Measurements from ENCODE around the gene TUBA4B. TPM values are rescaled to one million over a fixed set of nuclear protein-coding genes. Genes with fewer than 3 reads are reported as not detected.

The TUBA4B gene
- total RNA-seq, 2 donors from 2014 or later: not detected

DNA sequence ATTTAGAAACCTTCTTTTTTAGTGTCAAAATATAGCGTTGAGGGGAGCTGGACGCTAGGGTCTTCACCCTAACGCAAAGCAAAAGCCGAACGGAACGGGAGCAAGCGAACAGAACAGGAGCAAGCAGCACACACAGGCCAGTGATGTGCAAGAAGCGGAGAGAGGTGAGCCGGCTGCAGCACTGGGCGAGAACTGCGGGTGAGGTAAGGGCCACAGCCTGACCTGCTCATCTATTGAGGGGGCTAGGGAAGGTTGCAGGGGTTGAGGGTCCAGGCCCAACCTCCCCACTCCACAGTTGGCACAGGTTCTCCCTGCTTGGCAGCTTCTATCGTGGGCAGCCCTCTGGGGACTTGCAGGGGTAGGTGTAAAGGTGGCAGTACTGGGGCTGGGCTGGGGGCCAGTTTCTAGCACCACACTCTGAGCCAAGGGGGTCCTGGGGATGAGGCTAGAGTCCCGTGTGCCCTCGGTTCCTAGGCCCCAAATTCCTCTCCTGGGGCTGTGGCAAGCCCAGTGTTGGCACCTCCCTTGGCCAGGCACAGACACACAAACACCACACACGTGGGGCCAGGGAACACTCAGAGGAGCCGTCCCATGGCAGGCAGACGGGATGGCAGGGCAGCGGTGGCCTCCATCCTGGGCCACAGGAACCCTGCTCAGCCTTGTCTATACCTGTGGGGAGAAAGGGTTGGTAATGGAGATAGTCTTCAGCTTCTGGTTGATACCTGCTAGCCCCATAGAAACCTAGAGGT, 33.1 kb upstream of the TUBA4B start:
- no peak overlapping the region for H3K9ac ChIP-seq (ENCODE audit: low read depth in 2 of 2, low read length in 2 of 2)
- TF ChIP-seq, protein P1, sequence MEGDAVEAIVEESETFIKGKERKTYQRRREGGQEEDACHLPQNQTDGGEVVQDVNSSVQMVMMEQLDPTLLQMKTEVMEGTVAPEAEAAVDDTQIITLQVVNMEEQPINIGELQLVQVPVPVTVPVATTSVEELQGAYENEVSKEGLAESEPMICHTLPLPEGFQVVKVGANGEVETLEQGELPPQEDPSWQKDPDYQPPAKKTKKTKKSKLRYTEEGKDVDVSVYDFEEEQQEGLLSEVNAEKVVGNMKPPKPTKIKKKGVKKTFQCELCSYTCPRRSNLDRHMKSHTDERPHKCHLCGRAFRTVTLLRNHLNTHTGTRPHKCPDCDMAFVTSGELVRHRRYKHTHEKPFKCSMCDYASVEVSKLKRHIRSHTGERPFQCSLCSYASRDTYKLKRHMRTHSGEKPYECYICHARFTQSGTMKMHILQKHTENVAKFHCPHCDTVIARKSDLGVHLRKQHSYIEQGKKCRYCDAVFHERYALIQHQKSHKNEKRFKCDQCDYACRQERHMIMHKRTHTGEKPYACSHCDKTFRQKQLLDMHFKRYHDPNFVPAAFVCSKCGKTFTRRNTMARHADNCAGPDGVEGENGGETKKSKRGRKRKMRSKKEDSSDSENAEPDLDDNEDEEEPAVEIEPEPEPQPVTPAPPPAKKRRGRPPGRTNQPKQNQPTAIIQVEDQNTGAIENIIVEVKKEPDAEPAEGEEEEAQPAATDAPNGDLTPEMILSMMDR (IDR thresholded peaks at IDR 0.05): no peak
- no peak overlapping the region for H3K4me3 ChIP-seq
- H3K9me3 ChIP-seq: no peaks in the 10 kb centered on the region
- H3K36me3 ChIP-seq: peaks cover 31% of the 10 kb centered on the region
- H3K27ac ChIP-seq: no peak overlapping the region
- H3K27me3 ChIP-seq: no peaks in the 10 kb centered on the region
- DNase-seq: no peak
- intact Hi-C loops (cut with DNase I): loop anchor here (5.0 to 10.0 kb wide), 2 partner anchors 48 to 75 kb away; partner anchors contain the start of gene SLC23A3
- peaks cover 6% of the 10 kb centered on the region for H3K4me1 ChIP-seq

DNA sequence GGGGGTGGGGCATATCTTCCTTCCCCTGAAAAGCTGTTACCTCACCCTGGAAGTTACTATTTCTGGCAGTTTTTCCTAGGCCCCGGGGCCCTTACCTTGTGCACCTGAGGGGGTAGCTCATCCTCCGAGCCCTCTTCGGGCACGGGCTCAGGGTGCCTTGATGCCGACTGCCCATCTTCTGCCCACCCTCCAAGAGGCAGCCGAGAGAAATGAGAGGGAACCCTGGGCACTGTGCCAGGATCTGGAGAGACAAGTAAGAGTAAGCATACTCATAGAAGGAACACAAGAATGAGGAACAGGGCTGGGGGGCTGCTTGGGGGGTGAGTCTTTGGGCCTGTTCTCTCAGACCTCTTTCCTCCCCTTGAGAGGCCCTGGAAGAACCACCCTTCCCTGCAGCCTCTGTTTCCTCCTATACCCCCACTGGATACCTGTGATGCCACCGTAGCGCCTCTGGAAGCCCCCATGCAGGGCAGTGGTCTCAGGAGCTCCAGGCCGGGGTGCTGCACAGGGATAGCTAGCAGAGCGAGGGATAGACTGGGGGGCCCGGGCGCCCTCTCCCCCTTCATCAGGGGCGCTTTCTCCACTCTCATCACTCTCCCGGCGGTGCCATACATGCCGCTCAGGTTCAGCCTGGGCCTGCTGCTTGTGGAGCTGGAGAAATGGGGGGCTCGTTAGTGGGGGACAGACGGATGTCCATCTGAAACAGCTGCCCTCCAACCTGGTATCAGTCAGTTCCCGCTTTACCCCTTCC, 32.2 kb upstream of the TUBA4B start:
- DNase-seq: no peak
- intact Hi-C loops (cut with DNase I): loop anchor here (10.0 kb wide), 1 partner anchor 74 kb away; no protein-coding TSS in a partner anchor
- Histone ChIP-seq H3K9ac (ENCODE audit: low read depth in 2 of 2, low read length in 2 of 2) (no peak overlapping the region), H3K4me3 (no peak overlapping the region), H3K9me3 (no peaks in the 10 kb centered on the region), H3K27me3 (no peaks in the 10 kb centered on the region), H3K27ac (no peak overlapping the region), H3K36me3 (peaks cover 31% of the 10 kb centered on the region), H3K4me1 (peaks cover 6% of the 10 kb centered on the region)
- TF ChIP-seq, protein P1 (IDR thresholded peaks at IDR 0.05): no peak

DNA sequence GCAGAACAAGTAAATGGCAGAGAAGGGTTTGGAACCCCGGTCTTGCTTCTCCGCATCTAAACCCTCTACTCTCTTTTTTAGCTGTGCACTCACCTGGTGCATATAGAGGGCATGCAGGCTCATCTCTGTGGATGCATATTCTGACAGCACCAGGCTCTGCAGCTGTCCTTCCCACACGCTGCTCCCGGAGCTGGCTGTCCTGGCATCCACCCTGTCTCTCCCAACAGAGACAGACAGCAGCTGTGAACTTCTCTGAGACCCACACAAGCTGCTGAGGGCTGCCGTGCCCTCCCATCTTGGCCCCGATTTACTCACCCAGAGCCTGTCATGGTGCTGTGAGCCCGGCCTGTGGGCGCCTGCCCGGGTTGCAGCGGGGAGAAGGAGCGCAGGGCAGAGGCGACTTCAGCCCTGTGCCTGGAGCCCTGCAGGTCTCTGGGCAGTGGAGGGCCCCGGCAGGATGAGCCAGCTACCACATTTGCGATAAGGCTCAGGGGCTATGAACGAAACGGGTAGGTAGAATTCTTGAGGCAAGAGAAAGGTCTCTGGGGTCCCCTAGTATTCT, 31.0 kb upstream of the TUBA4B start:
- Histone ChIP-seq H3K27ac (no peak overlapping the region), H3K9me3 (no peaks in the 10 kb centered on the region), H3K4me1 (peaks cover 6% of the 10 kb centered on the region), H3K9ac (ENCODE audit: low read depth in 2 of 2, low read length in 2 of 2) (no peak overlapping the region), H3K4me3 (no peak overlapping the region), H3K36me3 (peaks cover 31% of the 10 kb centered on the region), H3K27me3 (no peaks in the 10 kb centered on the region)
- intact Hi-C loops (cut with DNase I): loop anchor here (10.0 kb wide), 1 partner anchor 73 kb away; no protein-coding TSS in a partner anchor
- TF ChIP-seq, protein P1 (IDR thresholded peaks at IDR 0.05): no peak
- DNase-seq: no peak

DNA sequence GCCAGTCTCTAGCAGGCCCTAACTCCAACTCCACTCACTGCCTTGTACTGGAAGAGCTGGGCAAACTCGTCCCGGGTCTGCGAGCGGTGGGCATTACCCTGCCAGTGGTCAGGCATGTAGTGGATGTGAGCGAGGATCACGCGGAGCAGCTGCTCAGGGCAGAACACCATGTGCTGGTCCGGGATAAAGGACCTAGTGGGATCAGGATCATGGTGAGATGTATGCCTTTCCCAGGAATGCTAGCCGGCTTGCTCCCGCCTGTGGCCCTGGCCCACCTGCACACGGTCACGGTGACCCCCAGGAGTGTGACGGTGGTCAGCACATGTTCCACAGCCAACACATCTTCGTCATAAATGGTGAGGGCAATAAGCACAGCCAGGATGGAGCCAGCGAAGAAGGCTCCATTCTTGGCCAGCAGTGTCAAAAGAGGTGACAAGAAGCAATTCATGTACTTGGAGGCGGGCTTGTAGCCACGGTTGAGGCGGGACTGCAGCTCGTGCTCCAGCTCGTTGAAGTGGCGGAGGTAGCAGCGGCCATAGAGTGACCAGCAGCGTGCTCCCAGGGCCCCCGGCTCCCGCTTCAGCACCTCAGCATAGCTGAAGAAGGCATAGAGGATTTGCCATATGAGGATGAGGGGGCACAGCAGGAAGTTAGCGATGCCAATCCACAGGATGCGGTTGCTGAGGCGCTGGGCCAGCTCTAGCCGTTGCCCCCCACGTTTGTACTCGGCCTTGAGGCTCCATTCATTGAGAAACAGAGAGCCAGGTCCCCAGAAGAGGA, 29.0 kb upstream of the TUBA4B start:
- no peak overlapping the region for H3K4me3 ChIP-seq
- H3K9ac ChIP-seq (ENCODE audit: low read depth in 2 of 2, low read length in 2 of 2): no peak overlapping the region
- H3K4me1 ChIP-seq: peaks cover 13% of the 10 kb centered on the region
- TF ChIP-seq, protein P1 (IDR thresholded peaks at IDR 0.05): no peak
- no peaks in the 10 kb centered on the region for H3K27me3 ChIP-seq
- no peaks in the 10 kb centered on the region for H3K9me3 ChIP-seq
- peaks cover 31% of the 10 kb centered on the region for H3K36me3 ChIP-seq
- no peak overlapping the region for H3K27ac ChIP-seq
- intact Hi-C loops (cut with DNase I): loop anchor here (10.0 kb wide), 1 partner anchor 71 kb away; no protein-coding TSS in a partner anchor
- DNase-seq: no peak

DNA sequence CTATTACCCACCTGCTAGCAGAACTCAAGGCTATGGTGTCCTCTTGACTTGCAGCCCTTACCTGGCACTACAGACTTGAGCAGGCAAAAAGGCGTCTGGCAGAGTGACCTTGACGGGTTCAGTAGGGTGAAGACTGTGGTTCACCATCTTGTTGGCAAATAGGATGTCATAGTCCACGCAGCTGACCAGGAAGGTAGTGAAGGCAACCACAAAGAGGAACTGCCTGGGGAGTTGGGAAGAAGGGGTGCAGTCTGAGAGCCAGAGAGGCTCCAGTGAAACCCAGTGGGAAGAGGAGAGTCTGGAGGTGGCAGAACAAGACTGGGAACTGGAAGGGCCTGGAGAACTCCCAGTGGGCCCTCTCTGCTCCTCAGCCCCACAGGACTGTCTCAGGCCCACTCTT, 27.7 kb upstream of the TUBA4B start:
- H3K4me3 ChIP-seq: no peak overlapping the region
- no peaks in the 10 kb centered on the region for H3K27me3 ChIP-seq
- peaks cover 31% of the 10 kb centered on the region for H3K36me3 ChIP-seq
- no peak overlapping the region for H3K27ac ChIP-seq
- no peak for DNase-seq
- intact Hi-C loops (cut with DNase I): loop anchor here (10.0 kb wide), 1 partner anchor 69 kb away; no protein-coding TSS in a partner anchor
- no peaks in the 10 kb centered on the region for H3K9me3 ChIP-seq
- peaks cover 7% of the 10 kb centered on the region for H3K4me1 ChIP-seq
- no peak overlapping the region for H3K9ac ChIP-seq (ENCODE audit: low read depth in 2 of 2, low read length in 2 of 2)
- TF ChIP-seq, protein P1 (IDR thresholded peaks at IDR 0.05): no peak
